ENCODE data around the gene PAK5.

The PAK5 gene

GRCh38 chr20:9499126-9499899, 339.6 kb downstream of the PAK5 start:
- no peak for DNase-seq (ENCODE audit: low read depth in 1 of 2, low spot score in 1 of 2)

GRCh38 chr20:9498322-9498721, 340.6 kb downstream of the PAK5 start:
- TF ChIP-seq JUND (IDR thresholded peaks at IDR 0.05; ENCODE audit: low read depth) = no peak
- in situ Hi-C loops (cut with HindIII; ENCODE audit: low pct_unique_long_range_greater_than_20kb, low sequenced_read_pairs) = no loop called here
- no peak for DNase-seq (ENCODE audit: low read depth in 1 of 2, low spot score in 1 of 2)

More at GRCh38 chr20:9499126-9499899, 339.6 kb downstream of the PAK5 start:
- no peak for TF ChIP-seq JUND (IDR thresholded peaks at IDR 0.05; ENCODE audit: low read depth)
- in situ Hi-C loops (cut with HindIII; ENCODE audit: low pct_unique_long_range_greater_than_20kb, low sequenced_read_pairs) = no loop called here

GRCh38 chr20:9496155-9496554, 342.7 kb downstream of the PAK5 start:
- no peak for DNase-seq (ENCODE audit: low read depth in 1 of 2, low spot score in 1 of 2)
- TF ChIP-seq JUND (IDR thresholded peaks at IDR 0.05; ENCODE audit: low read depth) = no peak
- in situ Hi-C loops (cut with HindIII; ENCODE audit: low pct_unique_long_range_greater_than_20kb, low sequenced_read_pairs) = no loop called here

- TF ChIP-seq JUND (IDR thresholded peaks at IDR 0.05; ENCODE audit: low read depth) = no peak
- DNase-seq (ENCODE audit: low read depth in 1 of 2, low spot score in 1 of 2) = no peak
- in situ Hi-C loops (cut with HindIII; ENCODE audit: low pct_unique_long_range_greater_than_20kb, low sequenced_read_pairs) = no loop called here
Observed at GRCh38 chr20:9495701-9496100, 343.2 kb downstream of the PAK5 start.

GRCh38 chr20:9493803-9494202, 345.1 kb downstream of the PAK5 start:
- no peak for TF ChIP-seq JUND (IDR thresholded peaks at IDR 0.05; ENCODE audit: low read depth)
- DNase-seq (ENCODE audit: low read depth in 1 of 2, low spot score in 1 of 2) = no peak
- in situ Hi-C loops (cut with HindIII; ENCODE audit: low pct_unique_long_range_greater_than_20kb, low sequenced_read_pairs) = no loop called here

- in situ Hi-C loops (cut with HindIII; ENCODE audit: low pct_unique_long_range_greater_than_20kb, low sequenced_read_pairs) = no loop called here
- TF ChIP-seq JUND (IDR thresholded peaks at IDR 0.05; ENCODE audit: low read depth) = no peak
- DNase-seq (ENCODE audit: low read depth in 1 of 2, low spot score in 1 of 2) = no peak
Observed at GRCh38 chr20:9492067-9492466, 346.8 kb downstream of the PAK5 start.

GRCh38 chr20:9491324-9491723, 347.6 kb downstream of the PAK5 start:
- DNase-seq (ENCODE audit: low read depth in 1 of 2, low spot score in 1 of 2) = no peak
- TF ChIP-seq JUND (IDR thresholded peaks at IDR 0.05; ENCODE audit: low read depth) = no peak
- in situ Hi-C loops (cut with HindIII; ENCODE audit: low pct_unique_long_range_greater_than_20kb, low sequenced_read_pairs) = no loop called here

GRCh38 chr20:9490631-9491030, 348.2 kb downstream of the PAK5 start:
- no peak for DNase-seq (ENCODE audit: low read depth in 1 of 2, low spot score in 1 of 2)
- in situ Hi-C loops (cut with HindIII; ENCODE audit: low pct_unique_long_range_greater_than_20kb, low sequenced_read_pairs) = no loop called here
- no peak for TF ChIP-seq JUND (IDR thresholded peaks at IDR 0.05; ENCODE audit: low read depth)

GRCh38 chr20:9490161-9490560, 348.7 kb downstream of the PAK5 start:
- TF ChIP-seq JUND (IDR thresholded peaks at IDR 0.05; ENCODE audit: low read depth) = no peak
- DNase-seq (ENCODE audit: low read depth in 1 of 2, low spot score in 1 of 2) = no peak
- in situ Hi-C loops (cut with HindIII; ENCODE audit: low pct_unique_long_range_greater_than_20kb, low sequenced_read_pairs) = no loop called here

GRCh38 chr20:9488063-9488462, 350.8 kb downstream of the PAK5 start:
- in situ Hi-C loops (cut with HindIII; ENCODE audit: low pct_unique_long_range_greater_than_20kb, low sequenced_read_pairs) = no loop called here
- no peak for DNase-seq (ENCODE audit: low read depth in 1 of 2, low spot score in 1 of 2)
- no peak for TF ChIP-seq JUND (IDR thresholded peaks at IDR 0.05; ENCODE audit: low read depth)

All from T47D (cell line).